GM18951 (cell line): Measurements from ENCODE around the gene THEM4.
A peak's percentile ranks its signal among the peaks of the same experiment; 100 is the strongest.

Source experiments
- POLR2A ChIP-seq: IDR thresholded peaks from 4 replicates; pipeline ENCODE4 v1.6.1; 2011; ENCODE audit warnings: mild to moderate bottlenecking; ENCODE audit not compliant: insufficient read length, insufficient read depth; ENCODE audit errors: extremely low read depth
- in situ Hi-C: fragments of 300-500 bp; cut with MboI; formaldehyde crosslinking; loops from one replicate; pipeline ENCODE4 v1.12.0; 2022; ENCODE audit warnings: low sequenced_read_pairs, mixed read lengths, inconsistent platforms; ENCODE audit not compliant: unreplicated experiment

THEM4 gene

DNA sequence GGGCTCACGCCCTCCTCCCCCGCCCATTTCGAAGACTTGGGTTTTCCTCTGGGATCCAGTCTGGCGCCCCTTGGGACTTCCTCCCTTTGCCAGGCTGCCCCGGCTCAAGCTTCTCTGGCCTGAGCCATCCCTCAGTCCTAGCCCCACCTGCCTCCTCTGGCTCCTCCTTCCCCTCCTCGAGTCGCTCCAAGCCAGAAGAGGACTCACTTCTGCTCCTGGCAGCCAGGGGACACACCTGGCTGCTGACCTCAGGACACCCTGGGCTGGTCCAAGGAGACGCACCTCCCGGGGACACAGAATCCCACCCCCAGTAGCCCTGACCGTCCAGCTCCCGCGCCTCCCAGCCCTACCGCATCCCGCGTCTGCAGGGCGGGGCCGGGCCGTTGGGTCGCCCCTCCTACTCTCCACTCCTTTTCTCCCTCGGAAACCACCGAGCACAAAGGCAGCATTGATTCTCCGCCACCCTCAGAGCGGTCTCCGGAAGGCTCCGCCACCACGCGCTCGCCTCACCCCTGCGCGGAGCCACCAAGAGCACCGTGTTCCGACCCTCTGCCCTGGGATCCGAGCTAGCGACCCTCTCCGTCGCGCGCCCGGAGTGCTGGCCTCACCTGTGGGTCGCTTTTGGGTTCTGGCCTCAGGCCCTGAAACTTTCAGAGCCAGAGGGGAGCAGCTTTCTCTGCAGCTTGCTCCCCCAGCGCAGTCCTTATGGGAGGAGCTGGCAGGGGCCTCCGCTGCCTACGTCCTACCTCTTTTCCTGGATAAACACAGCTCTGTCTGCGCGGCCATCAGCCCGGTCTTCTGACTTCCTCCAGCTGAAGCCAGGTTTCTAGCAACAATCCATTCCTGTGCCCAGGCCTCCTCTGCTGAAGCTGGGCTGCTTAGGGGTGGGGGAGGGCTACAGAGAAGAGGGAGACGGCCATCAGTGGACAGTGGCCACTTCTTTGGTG, 69.6 kb downstream of the THEM4 start, which contains the start of gene C2CD4D:
TSS of gene C2CD4D (minus strand) at position 364 of the 947 bp plus-strand sequence. CDS start 831 bp downstream, outside the sequence.
- in situ Hi-C loops, result loop anchor here (25.0 kb wide), 1 partner anchor 252 kb away; no protein-coding TSS in a partner anchor
- peak; percentile 57 for TF ChIP-seq POLR2A

DNA sequence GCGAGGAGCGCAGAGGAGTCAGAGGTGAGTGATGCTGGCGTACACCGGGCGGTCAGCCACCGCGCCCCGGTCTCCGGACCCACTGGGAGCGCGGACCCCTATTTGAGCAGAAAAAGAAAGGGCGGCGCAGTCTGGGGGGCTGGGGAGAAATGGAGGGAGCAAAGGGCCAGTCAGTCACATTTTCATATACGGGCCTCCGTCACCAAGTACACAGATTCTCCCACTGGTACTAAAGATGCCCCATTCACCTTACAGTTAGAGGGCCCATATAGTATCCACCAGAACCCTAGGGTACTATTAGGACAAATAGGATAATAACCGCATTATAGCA, 70.3 kb downstream of the THEM4 start:
- no peak for TF ChIP-seq POLR2A
- in situ Hi-C loops, result loop anchor here (25.0 kb wide), 1 partner anchor 252 kb away; no protein-coding TSS in a partner anchor

DNA sequence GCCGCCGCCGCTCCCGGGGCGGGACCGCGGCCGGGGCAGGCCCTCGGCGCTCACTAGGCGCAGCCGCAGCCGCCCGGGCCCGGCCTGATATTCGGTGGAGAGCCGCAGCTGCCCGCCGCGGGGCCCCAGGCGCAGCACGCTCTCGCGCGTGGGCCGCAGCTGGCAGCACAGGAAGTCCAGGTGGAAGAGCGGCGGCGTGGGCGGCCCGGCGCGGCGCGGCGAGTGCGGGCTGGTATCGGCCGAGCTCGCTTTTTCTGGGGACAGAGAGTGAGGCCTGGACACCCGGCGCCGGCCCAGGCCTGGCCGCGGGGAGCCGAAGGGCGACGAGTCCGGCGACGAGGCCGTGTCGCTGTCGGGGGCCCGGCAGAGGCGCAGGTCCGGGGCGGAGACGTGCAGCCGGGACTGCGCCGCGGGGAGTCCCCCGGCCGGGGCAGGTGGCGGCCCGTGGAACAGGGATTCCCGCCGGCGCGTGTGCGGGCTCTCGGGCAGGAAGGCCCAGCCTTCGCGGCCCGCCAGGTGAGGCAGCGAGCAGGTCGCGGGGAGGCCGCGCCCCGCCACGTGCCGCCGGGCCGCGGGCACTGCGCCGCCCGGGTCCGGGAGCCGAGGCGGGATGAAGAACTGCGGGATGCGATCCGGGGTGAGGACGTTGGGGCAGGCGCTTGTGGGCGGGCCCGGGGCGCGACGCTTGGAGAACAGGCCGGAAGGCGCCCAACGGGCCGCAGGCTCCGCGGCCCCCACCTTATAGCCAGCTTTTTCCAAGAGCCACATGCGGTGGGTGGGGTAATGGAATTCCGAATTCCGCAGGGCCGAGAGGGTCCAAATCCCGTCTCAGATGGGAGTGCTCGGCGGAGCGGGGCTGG, 70.9 kb downstream of the THEM4 start:
- in situ Hi-C loops, result loop anchor here (25.0 kb wide), 1 partner anchor 251 kb away; no protein-coding TSS in a partner anchor

DNA sequence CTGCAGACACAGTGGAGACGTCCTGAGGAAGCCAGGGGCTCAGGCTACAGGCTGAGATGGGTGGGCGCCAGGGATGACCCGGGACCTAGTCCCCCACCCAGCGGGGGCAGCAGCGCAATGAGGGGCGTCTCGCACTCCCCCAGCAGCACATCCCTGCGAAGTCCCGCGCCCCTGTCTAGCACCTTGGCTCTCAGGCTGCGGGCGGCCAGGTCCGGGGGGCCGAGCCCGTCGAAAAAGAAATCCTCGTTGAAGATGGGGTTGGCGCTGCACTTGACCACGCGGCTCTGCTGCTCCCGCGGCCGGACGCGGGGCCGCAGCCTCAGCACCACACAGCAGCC, 71.5 kb downstream of the THEM4 start:
- no peak for TF ChIP-seq POLR2A
- in situ Hi-C loops, result loop anchor here (25.0 kb wide), 1 partner anchor 251 kb away; no protein-coding TSS in a partner anchor

More for the DNA sequence above, 70.9 kb downstream of the THEM4 start:
- TF ChIP-seq POLR2A, result peak; percentile 30

DNA sequence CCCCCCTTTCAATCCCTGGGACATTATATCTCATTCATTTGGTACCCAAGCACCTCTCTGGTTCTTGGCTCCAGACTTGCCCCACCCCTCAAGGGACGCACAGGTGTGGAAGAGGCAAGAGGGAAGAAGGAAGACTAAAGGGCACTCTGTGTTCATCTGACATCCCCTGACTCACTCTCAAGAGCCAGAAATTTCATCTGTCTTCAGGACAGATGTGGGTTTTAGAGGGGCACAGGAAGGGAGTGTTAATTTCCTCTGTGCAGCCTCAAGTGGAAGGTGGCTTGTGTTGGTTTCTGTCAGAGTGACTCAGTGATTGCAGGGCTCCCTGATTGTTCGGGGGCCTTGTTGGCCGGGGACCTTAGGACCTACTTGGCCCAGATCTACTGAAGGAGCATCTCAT, 72.1 kb downstream of the THEM4 start:
- no peak for TF ChIP-seq POLR2A
- in situ Hi-C loops, result loop anchor here (25.0 kb wide), 1 partner anchor 250 kb away; no protein-coding TSS in a partner anchor

DNA sequence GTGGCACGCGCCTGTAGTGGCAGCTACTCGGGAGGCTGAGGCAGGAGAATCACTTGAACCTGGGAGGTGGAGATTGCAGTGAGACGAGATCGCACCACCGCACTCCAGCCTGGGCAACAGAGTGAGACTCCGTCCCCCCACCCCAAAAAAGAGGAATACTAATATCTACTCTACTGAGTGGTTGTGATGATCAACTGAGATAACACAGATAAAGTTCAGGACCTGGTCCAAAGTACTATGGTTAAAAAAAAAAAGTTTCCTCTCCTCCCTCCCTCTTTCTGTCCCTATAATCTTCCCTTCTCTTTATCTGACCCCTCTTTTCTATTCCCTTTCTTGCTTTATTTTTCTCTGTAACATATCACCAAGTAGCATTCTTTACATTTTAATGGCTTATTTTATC, 73.7 kb downstream of the THEM4 start:
- in situ Hi-C loops, result loop anchor here (25.0 kb wide), 1 partner anchor 248 kb away; no protein-coding TSS in a partner anchor
- TF ChIP-seq POLR2A, result no peak

DNA sequence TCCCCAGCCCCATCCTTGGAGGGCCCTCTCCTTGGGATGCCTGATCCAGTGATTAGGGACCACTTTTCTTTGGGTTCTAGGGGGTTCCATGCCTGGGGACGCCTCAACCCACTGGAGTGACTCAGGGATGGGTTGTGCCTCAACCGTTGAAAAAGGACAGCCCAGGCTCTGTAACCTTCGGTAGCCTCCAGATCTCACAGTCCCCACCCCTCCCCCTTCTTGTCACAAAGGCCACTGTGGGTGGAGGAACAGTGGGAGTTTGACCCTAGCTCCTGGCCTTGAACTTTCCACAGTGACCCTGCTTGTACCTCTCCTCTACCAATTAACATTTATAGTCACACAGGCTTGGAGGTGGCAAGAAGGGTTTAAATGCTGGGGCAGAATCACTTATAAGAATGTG, 75.1 kb downstream of the THEM4 start:
- TF ChIP-seq POLR2A, result no peak
- in situ Hi-C loops, result loop anchor here (25.0 kb wide), 1 partner anchor 247 kb away; no protein-coding TSS in a partner anchor

DNA sequence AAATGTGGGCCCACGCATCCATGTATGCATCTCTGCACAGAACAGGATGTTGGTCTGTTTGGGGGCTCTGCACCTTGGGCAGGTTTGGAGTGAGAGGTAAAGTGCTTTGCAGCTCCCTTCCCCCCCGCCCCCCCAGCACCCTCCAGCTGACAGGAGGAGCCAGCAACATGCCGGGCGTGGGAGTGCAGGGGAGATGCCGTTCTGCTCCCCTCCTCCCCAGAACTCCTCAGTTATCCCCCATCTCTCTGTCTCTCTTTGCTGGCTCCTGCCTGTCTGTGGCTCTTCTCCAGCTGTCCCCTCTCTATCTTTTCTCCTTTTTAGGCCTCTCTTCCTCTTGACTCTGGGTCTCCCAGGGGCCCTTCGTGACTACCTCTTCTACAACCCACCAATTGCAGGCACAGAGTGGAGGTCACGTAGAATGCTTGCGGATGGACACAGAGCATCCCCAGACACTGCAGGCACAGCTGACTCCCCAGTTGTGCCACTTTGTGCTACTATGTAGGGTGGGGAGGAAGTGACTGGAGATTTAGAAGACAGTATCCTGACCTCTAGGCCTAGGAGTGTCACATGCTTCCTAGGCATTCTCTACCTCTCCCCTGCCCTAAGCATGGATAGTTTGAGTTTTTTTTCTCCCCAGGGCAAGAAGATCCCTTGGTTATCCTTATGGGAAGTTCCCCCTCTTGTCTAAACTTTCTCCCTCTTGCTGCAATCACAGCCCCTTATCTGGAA, 76.0 kb downstream of the THEM4 start:
- no peak for TF ChIP-seq POLR2A
- in situ Hi-C loops, result loop anchor here (25.0 kb wide), 1 partner anchor 246 kb away; no protein-coding TSS in a partner anchor

DNA sequence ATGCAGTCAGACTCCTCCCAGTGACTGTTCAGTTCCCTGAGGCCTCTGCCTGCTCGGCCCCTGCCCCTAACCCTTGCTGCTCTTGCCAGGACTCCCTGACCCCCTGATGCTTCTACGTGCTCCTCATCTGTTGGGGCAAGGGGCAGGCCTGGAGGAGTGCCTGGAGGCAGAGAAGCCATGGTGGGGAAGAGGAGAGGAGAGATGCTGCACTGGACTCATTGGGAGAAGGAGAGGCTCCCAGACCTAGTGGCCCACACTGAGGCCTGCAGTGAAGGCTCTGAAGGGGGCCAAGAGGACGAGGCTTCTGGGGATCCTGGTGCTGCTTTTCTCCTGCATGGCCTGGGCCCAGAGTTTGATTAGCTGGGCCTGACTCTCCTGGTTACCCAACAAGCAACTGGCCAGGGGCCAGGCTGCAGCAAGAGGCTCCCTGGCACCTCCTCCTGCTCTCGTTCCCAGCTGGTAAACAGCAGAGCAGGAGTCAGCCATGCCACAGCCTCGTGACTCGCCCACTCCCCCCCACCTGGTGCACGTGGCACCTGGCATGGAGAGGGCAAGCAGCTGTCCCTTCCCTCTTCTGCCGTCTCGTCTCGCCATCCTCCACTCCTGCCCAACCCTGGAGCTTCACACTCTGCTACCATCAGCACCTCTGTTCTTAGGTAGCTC, 76.9 kb downstream of the THEM4 start:
- TF ChIP-seq POLR2A, result no peak
- in situ Hi-C loops, result loop anchor here (25.0 kb wide), 1 partner anchor 245 kb away; no protein-coding TSS in a partner anchor

DNA sequence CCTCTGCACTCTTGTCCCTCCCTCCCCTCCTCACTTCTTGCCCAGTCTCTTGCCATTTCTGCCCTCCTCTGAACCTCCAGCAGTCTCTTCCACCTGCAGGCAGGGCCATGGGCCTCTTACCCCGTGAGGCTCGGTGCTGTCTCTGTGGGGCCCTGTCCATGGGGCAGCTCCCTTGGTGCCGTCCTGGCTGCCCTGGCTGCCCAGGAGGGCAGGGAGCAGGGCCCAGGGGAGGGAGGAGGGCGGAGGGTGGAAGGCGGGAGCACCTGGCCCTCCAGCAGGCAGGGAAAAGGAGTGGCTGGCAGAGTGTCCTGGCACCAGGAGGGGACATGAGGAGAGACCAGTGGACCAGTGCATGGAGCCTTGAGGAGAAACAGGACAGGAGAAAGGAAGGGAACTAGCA, 77.7 kb downstream of the THEM4 start, which contains the start of gene RORC:
TSS of gene RORC (minus strand) at position 198 of the 400 bp plus-strand sequence. CDS start at position 160, 38 bp downstream.
- in situ Hi-C loops, result loop anchor here (25.0 kb wide), 1 partner anchor 244 kb away; no protein-coding TSS in a partner anchor
- no peak for TF ChIP-seq POLR2A

DNA sequence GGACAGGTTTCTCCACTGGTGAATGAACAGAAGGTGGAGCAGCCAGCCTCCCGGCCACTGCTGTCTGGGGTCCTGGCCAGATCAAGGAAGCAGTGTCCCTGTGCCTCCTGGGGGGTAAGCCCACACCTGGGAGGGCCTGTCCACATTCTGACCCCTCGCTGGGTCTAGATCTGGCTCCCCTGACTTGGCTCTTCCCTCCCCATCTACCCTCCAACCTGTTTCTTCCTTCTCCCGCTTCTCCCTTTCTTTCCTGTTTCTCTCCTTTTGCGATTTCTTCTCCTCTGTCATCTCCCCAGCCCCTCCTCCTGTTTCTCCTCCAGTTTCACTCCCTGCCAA, 78.1 kb downstream of the THEM4 start:
- in situ Hi-C loops, result loop anchor here (25.0 kb wide), 1 partner anchor 244 kb away; no protein-coding TSS in a partner anchor
- TF ChIP-seq POLR2A, result no peak

DNA sequence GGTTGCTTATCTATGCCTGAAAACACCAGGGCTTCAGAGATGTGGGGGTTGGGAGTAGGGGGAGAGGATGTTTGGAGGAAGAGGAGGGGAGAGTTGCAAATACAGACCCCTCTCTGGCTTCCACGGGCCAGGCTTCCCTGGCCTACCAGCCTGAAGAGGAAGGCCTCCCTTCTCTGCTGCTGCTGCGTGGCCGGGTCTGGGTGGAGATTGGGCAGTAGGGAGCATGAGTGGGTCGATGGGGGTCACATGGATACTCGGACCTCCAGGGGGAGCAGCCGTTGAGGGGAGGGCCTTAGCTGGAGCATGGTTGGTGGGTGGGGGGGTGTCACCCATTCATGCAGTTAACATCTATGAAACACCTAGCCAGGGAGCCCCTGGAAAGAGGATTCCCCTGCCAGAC, 79.3 kb downstream of the THEM4 start:
- no peak for TF ChIP-seq POLR2A
- in situ Hi-C loops, result loop anchor here (25.0 kb wide), 1 partner anchor 243 kb away; no protein-coding TSS in a partner anchor
